GM13976 (cell line): Measurements from ENCODE around the gene ERVW-1.
"Not testable (repeated sequence)": the region's sequence is repeated elsewhere in the genome, so short reads cannot be mapped to it uniquely, and the experiment has no call there.

ENCODE experiments used
- DNase-seq: peaks from one replicate; pipeline ENCODE4 v3.0.0; 2012; ENCODE audit warnings: low spot score
- in situ Hi-C: fragments of 300-500 bp; cut with MboI; formaldehyde crosslinking; loops from one replicate; pipeline ENCODE4 v1.12.0; 2022; ENCODE audit warnings: low sequenced_read_pairs, mixed read lengths, inconsistent platforms; ENCODE audit not compliant: unreplicated experiment
- TF ChIP-seq, protein P1 (sequence below): IDR thresholded peaks from 2 replicates; pipeline ENCODE4 v1.5.1; 2012; ENCODE audit warnings: borderline replicate concordance, mild to moderate bottlenecking; ENCODE audit not compliant: insufficient read depth; ENCODE audit errors: extremely low read depth, missing control alignments, control extremely low read depth

ERVW-1 gene, protein sequence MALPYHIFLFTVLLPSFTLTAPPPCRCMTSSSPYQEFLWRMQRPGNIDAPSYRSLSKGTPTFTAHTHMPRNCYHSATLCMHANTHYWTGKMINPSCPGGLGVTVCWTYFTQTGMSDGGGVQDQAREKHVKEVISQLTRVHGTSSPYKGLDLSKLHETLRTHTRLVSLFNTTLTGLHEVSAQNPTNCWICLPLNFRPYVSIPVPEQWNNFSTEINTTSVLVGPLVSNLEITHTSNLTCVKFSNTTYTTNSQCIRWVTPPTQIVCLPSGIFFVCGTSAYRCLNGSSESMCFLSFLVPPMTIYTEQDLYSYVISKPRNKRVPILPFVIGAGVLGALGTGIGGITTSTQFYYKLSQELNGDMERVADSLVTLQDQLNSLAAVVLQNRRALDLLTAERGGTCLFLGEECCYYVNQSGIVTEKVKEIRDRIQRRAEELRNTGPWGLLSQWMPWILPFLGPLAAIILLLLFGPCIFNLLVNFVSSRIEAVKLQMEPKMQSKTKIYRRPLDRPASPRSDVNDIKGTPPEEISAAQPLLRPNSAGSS

DNA sequence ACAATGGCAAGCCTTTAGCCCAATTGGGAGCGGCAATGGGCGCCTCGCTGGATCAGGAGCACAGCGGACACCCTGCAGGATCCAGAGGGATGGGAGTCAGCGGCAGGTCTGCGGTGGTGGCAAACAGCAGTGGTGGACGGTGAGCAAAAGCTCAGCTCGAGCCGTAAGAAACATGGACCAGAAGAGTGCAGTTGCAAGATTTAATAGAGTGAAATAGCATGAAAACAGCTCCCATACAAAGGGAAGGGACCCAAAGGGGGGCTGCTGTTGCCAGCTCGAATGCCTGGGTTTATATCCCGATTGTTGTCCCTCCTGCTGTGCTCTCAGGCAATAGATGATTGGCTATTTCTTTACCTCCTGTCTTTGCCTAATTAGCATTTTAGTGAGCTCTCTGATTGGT lies at the start of gene ERVW-1:
TSS of gene ERVW-1 (minus strand) at position 266 of the 400 bp plus-strand sequence. CDS start 7,565 bp downstream, outside the sequence.
- DNase-seq, in situ Hi-C loops: not testable (repeated sequence)

DNA sequence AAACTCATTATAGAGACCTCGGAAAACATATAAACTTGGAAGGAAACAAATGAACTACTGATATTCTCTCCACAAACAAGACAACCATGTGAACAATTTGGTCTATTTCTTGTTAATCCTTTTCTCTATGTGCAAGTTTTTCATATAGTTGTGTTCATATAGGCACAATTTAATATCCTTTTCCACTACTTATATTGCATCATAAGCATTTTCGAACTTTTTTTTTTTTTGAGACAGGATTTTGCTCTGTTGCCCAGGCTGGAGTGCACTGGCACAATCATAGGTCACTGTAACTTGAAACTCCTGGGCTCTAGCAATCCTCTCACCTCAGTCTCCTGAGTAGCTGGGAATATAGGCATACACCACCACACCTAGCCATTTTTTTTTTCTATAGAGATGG lies 45.4 kb upstream of the ERVW-1 start:
- TF ChIP-seq, protein P1, sequence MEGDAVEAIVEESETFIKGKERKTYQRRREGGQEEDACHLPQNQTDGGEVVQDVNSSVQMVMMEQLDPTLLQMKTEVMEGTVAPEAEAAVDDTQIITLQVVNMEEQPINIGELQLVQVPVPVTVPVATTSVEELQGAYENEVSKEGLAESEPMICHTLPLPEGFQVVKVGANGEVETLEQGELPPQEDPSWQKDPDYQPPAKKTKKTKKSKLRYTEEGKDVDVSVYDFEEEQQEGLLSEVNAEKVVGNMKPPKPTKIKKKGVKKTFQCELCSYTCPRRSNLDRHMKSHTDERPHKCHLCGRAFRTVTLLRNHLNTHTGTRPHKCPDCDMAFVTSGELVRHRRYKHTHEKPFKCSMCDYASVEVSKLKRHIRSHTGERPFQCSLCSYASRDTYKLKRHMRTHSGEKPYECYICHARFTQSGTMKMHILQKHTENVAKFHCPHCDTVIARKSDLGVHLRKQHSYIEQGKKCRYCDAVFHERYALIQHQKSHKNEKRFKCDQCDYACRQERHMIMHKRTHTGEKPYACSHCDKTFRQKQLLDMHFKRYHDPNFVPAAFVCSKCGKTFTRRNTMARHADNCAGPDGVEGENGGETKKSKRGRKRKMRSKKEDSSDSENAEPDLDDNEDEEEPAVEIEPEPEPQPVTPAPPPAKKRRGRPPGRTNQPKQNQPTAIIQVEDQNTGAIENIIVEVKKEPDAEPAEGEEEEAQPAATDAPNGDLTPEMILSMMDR = no peak
- in situ Hi-C loops = no loop called here
- no peak for DNase-seq

DNA sequence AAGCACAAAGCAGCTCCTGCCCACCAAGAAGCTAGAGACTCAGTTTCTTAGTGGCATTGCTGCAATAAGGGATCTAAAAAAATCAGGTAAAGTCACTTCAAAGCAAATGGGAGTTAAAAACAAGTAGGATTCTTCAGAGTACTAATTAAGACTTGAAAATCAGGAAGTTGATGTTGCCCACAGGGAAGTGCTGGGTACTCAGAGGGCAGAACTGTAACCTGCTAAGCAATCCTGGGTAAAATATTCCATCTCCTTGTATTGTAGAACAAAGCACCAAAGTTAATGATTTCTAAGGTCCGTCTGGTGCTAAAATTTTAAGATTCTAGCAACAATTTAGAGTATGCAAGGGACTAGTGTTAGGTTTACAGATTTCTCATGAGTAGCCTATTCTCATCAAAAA lies 42.3 kb upstream of the ERVW-1 start:
- TF ChIP-seq, protein P1 = no peak
- DNase-seq = no peak

DNA sequence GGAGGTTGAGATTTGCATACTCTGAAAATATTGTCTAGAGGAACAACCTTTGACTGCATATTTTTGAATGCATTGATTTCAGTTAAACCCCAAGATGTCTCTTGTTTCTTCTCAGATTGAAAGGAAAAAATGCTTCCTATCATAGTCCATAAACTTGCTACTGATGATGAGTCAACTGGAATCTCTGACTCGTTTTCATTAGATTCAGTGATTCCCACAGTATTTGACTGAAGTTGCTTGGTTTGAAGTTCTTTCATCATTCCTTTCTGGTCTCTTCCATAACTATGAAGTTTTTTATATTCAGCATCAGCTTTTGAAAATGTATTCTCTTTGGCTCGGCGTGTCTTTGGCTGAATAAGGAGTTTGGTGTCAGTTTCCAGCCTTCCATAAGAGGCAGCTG lies 39.9 kb upstream of the ERVW-1 start:
- TF ChIP-seq, protein P1 = no peak
- in situ Hi-C loops = no loop called here
- DNase-seq = no peak

More for the DNA sequence above, 42.3 kb upstream of the ERVW-1 start:
- in situ Hi-C loops = no loop called here

DNA sequence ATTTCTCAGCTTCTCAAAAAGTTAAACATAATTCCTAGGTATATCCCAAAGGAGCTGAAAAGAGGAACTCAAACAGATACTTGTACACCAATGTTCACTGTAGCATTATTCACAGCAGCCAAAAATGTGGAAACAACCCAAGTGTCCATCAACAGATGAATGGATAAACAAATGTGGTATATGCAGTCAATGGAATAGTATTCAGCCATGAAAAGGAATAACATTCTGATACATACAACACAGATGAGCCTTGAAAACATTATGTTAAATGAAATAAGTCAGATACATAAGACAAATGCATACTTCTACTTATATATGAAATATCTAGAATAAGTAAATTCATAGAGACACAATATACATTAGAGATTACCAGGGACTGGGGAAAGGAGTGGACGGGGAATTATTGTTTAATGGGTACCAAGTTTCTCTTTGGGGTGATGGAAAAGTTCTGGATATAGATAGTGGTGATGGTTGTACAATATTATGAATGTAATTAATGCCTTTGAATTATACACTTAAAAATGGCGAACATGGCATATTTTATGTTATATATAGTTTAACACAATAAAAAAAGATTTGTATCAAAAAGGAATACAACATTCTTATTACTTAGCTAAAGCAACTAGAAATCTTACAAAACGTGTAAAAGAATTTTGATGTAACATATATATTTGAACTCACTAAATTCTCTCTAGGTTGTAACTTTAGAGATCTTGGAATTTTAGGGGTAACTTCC lies 35.6 kb upstream of the ERVW-1 start:
- TF ChIP-seq, protein P1 = no peak
- in situ Hi-C loops = no loop called here

DNA sequence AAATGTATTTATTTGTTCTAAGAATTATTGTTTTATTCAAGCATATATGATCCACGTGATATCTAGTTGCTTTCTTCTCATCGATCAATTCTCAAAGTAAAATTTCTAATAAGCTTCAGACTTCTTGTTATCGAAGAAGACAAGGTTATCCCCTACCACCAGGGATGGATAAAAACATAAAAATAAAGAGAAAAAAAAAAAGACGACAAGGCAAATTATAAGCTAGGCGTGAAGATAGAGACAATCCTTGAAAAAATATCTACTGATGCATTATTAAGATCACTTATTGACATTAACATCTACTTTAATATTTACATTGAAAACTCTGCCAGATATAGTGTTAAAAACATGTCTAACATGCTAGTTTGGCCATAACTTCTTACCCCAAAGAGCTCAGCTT lies 31.2 kb upstream of the ERVW-1 start:
- DNase-seq = no peak
- in situ Hi-C loops = no loop called here
- TF ChIP-seq, protein P1 = no peak

More for the DNA sequence above, 35.6 kb upstream of the ERVW-1 start:
- no peak for DNase-seq
